GM06990 (cell line): ENCODE results near the gene PTEN.

Source experiments
- DNase-seq: peaks from one replicate; pipeline ENCODE4 v3.0.0-alpha.2; 2011; ENCODE audit not compliant: insufficient read length; ENCODE audit errors: extremely low read depth
- H3K27me3 ChIP-seq: replicated peaks from 2 replicates; pipeline ENCODE4 v1.6.0; 2011; ENCODE audit warnings: low read length; ENCODE audit not compliant: control insufficient read depth, insufficient read depth
- H3K36me3 ChIP-seq: 2 replicates; pipeline ENCODE4 v1.5.1; 2011; ENCODE audit warnings: low read length; ENCODE audit not compliant: control insufficient read depth, insufficient read depth
- H3K4me3 ChIP-seq: replicated peaks from 2 replicates; pipeline ENCODE4 v1.5.1; 2011; ENCODE audit warnings: low read depth, mild to moderate bottlenecking, control low read depth, low read length
- CTCF ChIP-seq: IDR thresholded peaks from 2 replicates; pipeline ENCODE4 v1.5.1; 2011; ENCODE audit warnings: low read length, control low read depth, mild to moderate bottlenecking, inconsistent platforms; ENCODE audit not compliant: insufficient read depth, poor library complexity, severe bottlenecking

Gene PTEN

DNA sequence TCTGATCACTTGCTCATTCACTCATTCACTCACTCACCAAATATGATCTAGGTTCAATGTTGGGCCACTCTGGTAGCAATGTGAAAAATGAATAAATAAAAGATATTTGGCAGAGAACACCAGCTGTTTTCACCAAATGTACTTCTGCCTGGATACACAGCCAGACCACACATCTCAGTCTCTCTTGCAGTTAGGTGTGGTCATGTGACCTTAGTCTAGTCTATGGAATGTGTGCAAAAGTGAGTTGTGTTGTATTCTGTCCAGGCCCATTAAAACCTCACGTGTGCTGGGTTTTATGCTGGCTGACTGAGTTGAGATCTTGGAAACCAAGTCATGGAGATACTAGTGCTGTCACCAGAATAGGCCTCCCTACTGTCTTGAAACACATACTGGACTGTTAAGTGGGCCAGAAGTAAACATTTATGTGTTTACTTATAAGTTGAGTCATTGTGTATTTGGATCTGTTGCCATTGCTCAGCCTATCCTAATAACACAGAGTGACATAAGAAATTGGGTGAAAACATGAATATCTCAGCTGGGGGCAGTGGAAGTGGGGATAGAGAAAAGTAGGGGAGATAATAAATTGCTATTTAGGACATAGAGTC lies 145.5 kb downstream of the PTEN start:
- TF ChIP-seq CTCF = no peak
- DNase-seq = no peak
- Histone ChIP-seq H3K27me3 (no peaks in the 10 kb centered on the region), H3K4me3 (no peak overlapping the region), H3K36me3 (no peaks in the 10 kb centered on the region)

DNA sequence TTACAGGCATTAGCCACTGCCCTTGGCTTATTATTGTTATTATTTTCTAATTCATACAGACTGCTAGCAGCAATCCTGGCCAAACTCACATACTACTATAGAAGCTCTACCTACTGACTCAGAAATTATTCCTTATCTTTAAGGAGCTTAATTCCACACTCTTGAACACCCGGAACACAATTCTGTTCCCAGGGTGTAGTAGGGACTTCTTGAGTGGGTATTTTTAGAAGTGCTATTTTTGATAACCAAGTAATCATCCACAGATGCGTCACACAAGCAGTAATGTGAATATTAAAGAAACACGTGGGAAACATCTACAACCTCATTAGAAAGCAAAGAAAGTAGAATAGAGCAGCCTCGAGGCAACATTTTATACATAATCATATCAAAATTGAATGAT lies 149.2 kb downstream of the PTEN start:
- TF ChIP-seq CTCF = no peak
- Histone ChIP-seq H3K27me3 (no peaks in the 10 kb centered on the region), H3K4me3 (no peak overlapping the region), H3K36me3 (no peaks in the 10 kb centered on the region)
- DNase-seq = no peak

GRCh38 chr10:88017781-88018180 lies 154.4 kb downstream of the PTEN start:
- H3K27me3 ChIP-seq = no peaks in the 10 kb centered on the region
- no peaks in the 10 kb centered on the region for H3K36me3 ChIP-seq
- TF ChIP-seq CTCF = no peak
- no peak for DNase-seq
- H3K4me3 ChIP-seq = no peak overlapping the region

DNA sequence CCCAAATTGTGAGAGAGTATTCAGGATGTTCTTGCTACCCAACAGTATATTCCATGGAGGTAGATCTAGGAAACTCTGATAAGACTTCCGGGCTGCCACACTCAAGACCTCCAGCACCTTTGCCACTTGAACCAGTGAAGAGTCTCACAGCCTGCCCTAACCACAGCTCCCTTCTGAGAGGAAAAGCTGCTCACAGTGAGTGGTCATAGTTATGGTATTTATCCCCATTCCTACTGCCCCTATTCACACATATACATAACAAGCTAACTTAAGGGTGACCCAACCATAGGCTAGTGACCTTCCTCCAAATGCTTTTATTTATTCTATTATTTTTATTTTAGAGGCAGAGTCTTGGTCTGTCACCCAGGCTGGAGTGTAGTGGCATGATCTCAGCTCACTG lies 156.3 kb downstream of the PTEN start:
- TF ChIP-seq CTCF = no peak
- Histone ChIP-seq H3K4me3 (no peak overlapping the region), H3K27me3 (no peaks in the 10 kb centered on the region), H3K36me3 (no peaks in the 10 kb centered on the region)
- DNase-seq = no peak
